GM12875 (cell line): Measurements from ENCODE around the gene PHF12.

ENCODE experiments used
- H3K4me3 ChIP-seq: one replicate; pipeline ENCODE4 v1.5.1; 2011; ENCODE audit warnings: low read depth, low read length, control low read depth
- CTCF ChIP-seq: IDR thresholded peaks from 2 replicates; pipeline ENCODE4 v1.5.1; 2011; ENCODE audit warnings: low read depth, mild to moderate bottlenecking, control low read depth, inconsistent platforms, low read length, moderate library complexity, borderline replicate concordance; ENCODE audit not compliant: insufficient read depth

Gene PHF12

GRCh38 chr17:28888832-28889231 is 62.5 kb downstream of the PHF12 start:
- no peak overlapping the region for H3K4me3 ChIP-seq
- no peak for TF ChIP-seq CTCF

- TF ChIP-seq CTCF: no peak
- H3K4me3 ChIP-seq: no peak overlapping the region
Observed at GRCh38 chr17:28887871-28888471, 63.3 kb downstream of the PHF12 start.

GRCh38 chr17:28885951-28886350 is 65.4 kb downstream of the PHF12 start:
- no peak overlapping the region for H3K4me3 ChIP-seq
- no peak for TF ChIP-seq CTCF

- no peak overlapping the region for H3K4me3 ChIP-seq
- no peak for TF ChIP-seq CTCF
Observed at GRCh38 chr17:28885363-28885762, 66.0 kb downstream of the PHF12 start.

GRCh38 chr17:28883967-28884702 is 67.2 kb downstream of the PHF12 start:
- TF ChIP-seq CTCF: no peak
- no peak overlapping the region for H3K4me3 ChIP-seq

- no peak overlapping the region for H3K4me3 ChIP-seq
- TF ChIP-seq CTCF: no peak
Observed at GRCh38 chr17:28882154-28882895, 69.0 kb downstream of the PHF12 start.
